Mesendoderm (in vitro differentiated cells): Measurements from ENCODE around the gene RTN3.

Source experiments
- DNase-seq: peaks from one replicate; pipeline ENCODE4 v3.0.0; 2013
- H2AK5ac ChIP-seq: 2 replicates; pipeline ENCODE4 v1.6.1; 2013; ENCODE audit warnings: low read length, inconsistent platforms
- H2BK120ac ChIP-seq: 2 replicates; pipeline ENCODE4 v1.6.1; 2013; ENCODE audit warnings: low read depth, mild to moderate bottlenecking, low read length, moderate library complexity, mixed read lengths
- H2BK15ac ChIP-seq: replicated peaks from 2 replicates; pipeline ENCODE4 v1.6.1; 2013; ENCODE audit warnings: low read depth, mild to moderate bottlenecking, moderate library complexity
- H2BK5ac ChIP-seq: 2 replicates; pipeline ENCODE4 v1.6.1; 2013; ENCODE audit warnings: low read length, inconsistent platforms
- H3K18ac ChIP-seq: 2 replicates; pipeline ENCODE4 v1.6.1; 2013; ENCODE audit warnings: mild to moderate bottlenecking, low read length, mixed read lengths
- H3K23ac ChIP-seq: one replicate; pipeline ENCODE4 v1.6.1; 2013; ENCODE audit warnings: low read length
- H3K27ac ChIP-seq: 2 replicates; pipeline ENCODE4 v1.5.1; 2013; ENCODE audit warnings: low read depth, mild to moderate bottlenecking, inconsistent platforms, low read length, moderate library complexity
- H3K27me3 ChIP-seq: 2 replicates; pipeline ENCODE4 v1.6.1; 2013; ENCODE audit warnings: low read length, control low read depth, mild to moderate bottlenecking, inconsistent platforms; ENCODE audit not compliant: insufficient read depth, poor library complexity
- H3K36me3 ChIP-seq: 2 replicates; pipeline ENCODE4 v1.6.1; 2013; ENCODE audit warnings: low read length, inconsistent platforms; ENCODE audit not compliant: control insufficient read depth, insufficient read depth
- H3K4ac ChIP-seq: one replicate; pipeline ENCODE4 v1.6.1; 2013; ENCODE audit warnings: low read depth, mild to moderate bottlenecking, low read length, moderate library complexity
- H3K4me1 ChIP-seq: 2 replicates; pipeline ENCODE4 v1.6.1; 2013; ENCODE audit warnings: low read depth, low read length, inconsistent platforms; ENCODE audit not compliant: control insufficient read depth
- H3K4me2 ChIP-seq: 2 replicates; pipeline ENCODE4 v1.6.1; 2013; ENCODE audit warnings: low read length
- H3K4me3 ChIP-seq: 2 replicates; pipeline ENCODE4 v1.5.1; 2013; ENCODE audit warnings: mild to moderate bottlenecking, low read length
- H3K56ac ChIP-seq: one replicate; pipeline ENCODE4 v1.6.1; 2013; ENCODE audit warnings: low read length
- H3K79me1 ChIP-seq: 2 replicates; pipeline ENCODE4 v1.6.1; 2013; ENCODE audit warnings: low read length, inconsistent platforms
- H3K79me2 ChIP-seq: 2 replicates; pipeline ENCODE4 v1.6.1; 2013; ENCODE audit warnings: mild to moderate bottlenecking, low read length; ENCODE audit not compliant: control insufficient read depth, insufficient read depth
- H3K9ac ChIP-seq: 2 replicates; pipeline ENCODE4 v1.6.1; 2013; ENCODE audit warnings: low read length, inconsistent platforms
- H4K5ac ChIP-seq: one replicate; pipeline ENCODE4 v1.6.1; 2013; ENCODE audit warnings: low read length
- H4K8ac ChIP-seq: one replicate; pipeline ENCODE4 v1.6.1; 2013; ENCODE audit warnings: low read depth, mild to moderate bottlenecking, control low read depth, low read length, moderate library complexity
- WGBS: extraction: QIAGEN DNeasy Blood & Tissue Kit; methylation state at CpG from one replicate; pipeline ENCODE4 v1.1.7; 2013; ENCODE audit warnings: low lambda C conversion rate, missing lambda C conversion rate; ENCODE audit not compliant: insufficient coverage; ENCODE audit errors: extremely low coverage; 5-methylcytosine and 5-hydroxymethylcytosine counted together

Gene RTN3

DNA sequence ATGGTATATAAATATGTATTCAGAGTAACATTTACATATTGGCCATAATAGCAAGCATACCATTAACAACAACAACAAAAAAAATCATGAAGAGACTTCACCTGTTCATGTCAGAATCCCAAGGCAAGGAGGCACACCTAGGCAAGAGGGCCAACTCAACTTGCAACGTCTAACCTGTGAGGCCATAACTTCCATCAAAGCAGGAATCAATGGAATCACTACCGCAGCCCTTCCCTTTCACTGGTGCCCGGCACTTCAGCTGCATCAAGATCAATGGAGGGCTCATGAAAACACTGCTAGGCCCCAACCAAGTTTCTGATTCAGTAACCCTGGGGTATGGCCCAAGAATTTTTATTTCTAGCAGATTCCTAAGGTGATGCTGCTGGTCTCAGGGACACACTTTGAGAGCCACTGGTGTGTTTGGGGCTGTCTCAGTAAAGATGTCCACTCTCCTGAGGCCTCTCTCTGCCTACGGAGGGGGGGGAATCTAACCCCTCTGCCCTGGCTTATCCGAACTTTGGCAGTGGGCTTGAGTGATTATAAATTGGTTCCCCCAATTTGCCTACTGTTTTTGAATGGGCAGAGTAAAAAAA lies 79.3 kb downstream of the RTN3 start:
- no peak overlapping the region for H4K5ac ChIP-seq
- no peak overlapping the region for H2AK5ac ChIP-seq
- no peaks in the 10 kb centered on the region for H3K27me3 ChIP-seq
- peak overlapping the region; percentile 99 for H3K9ac ChIP-seq
- no peak overlapping the region for H4K8ac ChIP-seq
- no peak overlapping the region for H2BK120ac ChIP-seq
- no CpG with 5 or more reads among the region's 5 CpGs for WGBS
- peaks cover 10% of the 10 kb centered on the region for H3K4me1 ChIP-seq
- H3K79me2 ChIP-seq, result peaks cover 27% of the 10 kb centered on the region
- H2BK5ac ChIP-seq, result no peak overlapping the region
- DNase-seq, result no peak
- H3K79me1 ChIP-seq, result peaks cover 4% of the 10 kb centered on the region
- no peak overlapping the region for H3K4me3 ChIP-seq
- H3K36me3 ChIP-seq, result no peaks in the 10 kb centered on the region
- peak overlapping the region; percentile 94 for H3K23ac ChIP-seq
- H3K27ac ChIP-seq, result no peak overlapping the region
- peak overlapping the region; percentile 64 for H3K4me2 ChIP-seq
- H3K56ac ChIP-seq, result peak overlapping the region; percentile 62
- no peak overlapping the region for H3K4ac ChIP-seq
- H2BK15ac ChIP-seq, result no peak overlapping the region
- no peak overlapping the region for H3K18ac ChIP-seq

DNA sequence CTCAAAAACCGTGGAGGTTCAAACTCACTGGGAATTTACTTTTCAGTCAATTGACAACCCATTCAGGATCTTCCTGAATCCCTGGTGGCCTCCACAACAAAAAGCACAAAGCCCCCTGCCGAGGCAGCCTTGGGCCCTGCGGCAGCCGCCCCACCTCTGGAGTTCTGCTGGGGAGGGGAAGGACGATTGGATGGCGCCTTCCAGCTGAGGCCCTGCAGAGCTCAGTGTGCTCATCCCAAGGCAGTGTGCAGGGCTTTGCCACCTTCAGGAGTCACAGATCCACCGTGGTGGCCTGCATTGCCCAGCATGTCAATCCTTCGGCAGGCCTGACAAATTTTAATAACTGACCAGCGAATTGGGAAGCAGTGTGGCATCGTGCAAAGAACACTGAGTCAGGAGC lies 79.9 kb downstream of the RTN3 start:
- H3K27ac ChIP-seq, result peak overlapping the region; percentile 99
- H4K5ac ChIP-seq, result no peak overlapping the region
- peak overlapping the region; percentile 98 for H3K56ac ChIP-seq
- H2BK120ac ChIP-seq, result no peak overlapping the region
- peaks cover 12% of the 10 kb centered on the region for H3K4me1 ChIP-seq
- H3K18ac ChIP-seq, result peak overlapping the region; percentile 61
- peak overlapping the region; percentile 99 for H3K9ac ChIP-seq
- peak overlapping the region; percentile 90 for H3K4me3 ChIP-seq
- no CpG with 5 or more reads among the region's 10 CpGs for WGBS
- H2BK15ac ChIP-seq, result no peak overlapping the region
- no peak overlapping the region for H4K8ac ChIP-seq
- H3K23ac ChIP-seq, result no peak overlapping the region
- H2AK5ac ChIP-seq, result peak overlapping the region; percentile 62
- peak; percentile 82 for DNase-seq
- H3K4me2 ChIP-seq, result peak overlapping the region; percentile 64
- H3K27me3 ChIP-seq, result no peaks in the 10 kb centered on the region
- H3K4ac ChIP-seq, result no peak overlapping the region
- peaks cover 32% of the 10 kb centered on the region for H3K79me2 ChIP-seq
- H2BK5ac ChIP-seq, result no peak overlapping the region
- H3K36me3 ChIP-seq, result no peaks in the 10 kb centered on the region
- H3K79me1 ChIP-seq, result peaks cover 6% of the 10 kb centered on the region

DNA sequence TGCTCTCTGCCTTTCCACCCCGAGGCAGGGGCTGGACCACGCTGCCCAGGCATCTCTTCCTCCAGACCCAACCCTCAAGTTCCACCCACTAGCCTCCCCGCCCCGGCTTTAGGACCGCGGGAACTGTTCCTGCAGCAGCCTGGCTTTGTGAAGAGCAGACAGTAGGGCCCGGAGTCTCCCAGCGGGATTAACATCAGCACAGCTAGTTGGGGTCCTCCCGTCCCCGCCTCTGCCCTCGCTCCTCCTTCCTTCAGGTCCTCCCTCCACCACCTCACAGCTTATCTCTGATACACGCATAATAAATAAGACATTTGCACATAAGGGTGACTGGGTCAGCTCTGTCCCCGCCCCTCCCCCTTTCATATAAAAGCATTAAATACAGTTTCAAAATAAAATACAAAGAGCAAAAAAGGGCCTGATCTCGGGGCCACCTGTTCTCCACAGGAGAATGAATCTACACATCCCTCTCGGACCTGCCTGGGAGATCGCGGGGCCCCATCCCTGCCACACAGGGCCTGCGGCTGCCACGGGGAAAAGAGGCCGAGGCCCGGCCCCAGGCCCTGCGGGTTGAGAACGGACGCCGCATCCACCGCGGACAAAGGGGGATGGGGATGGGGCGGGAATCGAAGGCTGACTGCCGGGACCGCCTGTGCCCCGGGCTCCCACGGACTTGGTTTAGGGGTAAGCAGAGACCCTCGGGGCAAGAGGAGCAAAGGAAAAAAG lies 80.8 kb downstream of the RTN3 start:
- Histone ChIP-seq H3K56ac (peak overlapping the region; percentile 98), H3K4ac (peak overlapping the region; percentile 99), H3K79me2 (peaks cover 41% of the 10 kb centered on the region), H3K23ac (no peak overlapping the region), H3K4me1 (peaks cover 14% of the 10 kb centered on the region), H3K4me2 (peak overlapping the region; percentile 64), H4K5ac (no peak overlapping the region), H2BK120ac (peak overlapping the region; percentile 34), H3K36me3 (no peaks in the 10 kb centered on the region), H2AK5ac (no peak overlapping the region), H3K27me3 (no peaks in the 10 kb centered on the region), H3K4me3 (peak overlapping the region; percentile 90), H3K27ac (peak overlapping the region; percentile 99), H2BK15ac (no peak overlapping the region), H2BK5ac (no peak overlapping the region), H4K8ac (no peak overlapping the region), H3K18ac (peak overlapping the region; percentile 99), H3K79me1 (peaks cover 6% of the 10 kb centered on the region), H3K9ac (peak overlapping the region; percentile 99)
- DNase-seq, result peak; percentile 95
- no CpG with 5 or more reads among the region's 34 CpGs for WGBS

DNA sequence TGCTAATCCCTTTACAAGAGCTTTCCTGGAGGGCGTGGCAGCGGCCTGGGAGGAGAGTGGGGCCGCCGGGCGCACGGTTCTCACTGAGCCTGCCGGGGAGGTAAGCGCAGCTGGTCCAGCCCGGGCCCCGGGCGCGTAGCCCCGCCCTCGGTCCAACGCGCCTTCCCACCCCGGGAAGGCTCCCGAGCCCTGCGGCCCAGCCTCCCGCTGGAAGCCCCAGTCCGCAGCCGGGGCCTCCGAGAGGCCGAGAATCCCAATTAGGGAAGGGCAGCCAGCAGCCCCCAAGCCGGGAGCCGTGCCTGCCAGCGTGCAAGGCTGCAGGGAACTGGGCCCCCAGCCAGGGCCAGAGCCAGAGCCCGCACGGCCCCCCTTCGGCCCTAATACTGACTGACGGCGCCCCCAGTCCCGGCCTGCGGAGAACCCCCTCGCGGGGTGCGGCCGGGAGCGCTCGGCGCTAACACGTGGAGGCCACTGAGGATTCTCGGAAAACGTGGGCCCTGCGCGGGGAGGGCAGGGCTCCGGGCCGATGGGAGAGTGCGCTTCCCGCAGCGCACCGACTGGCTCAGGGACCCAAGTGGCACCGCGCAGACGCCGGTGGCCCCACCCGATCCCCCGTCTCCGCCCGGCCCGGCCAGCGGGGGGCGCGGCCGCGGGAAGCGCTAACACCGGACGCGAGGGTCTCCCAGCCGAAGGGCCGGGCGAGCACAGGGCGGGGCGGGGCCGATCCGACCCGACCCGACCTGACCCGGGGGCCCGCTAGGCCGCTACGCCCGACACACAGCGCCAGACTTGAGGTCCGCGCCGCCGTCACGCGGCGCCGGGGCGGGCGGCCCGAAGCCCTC lies 81.6 kb downstream of the RTN3 start:
- Histone ChIP-seq H4K5ac (no peak overlapping the region), H2BK15ac (no peak overlapping the region), H3K18ac (peak overlapping the region; percentile 99), H2BK120ac (peak overlapping the region; percentile 66), H3K4me1 (peaks cover 14% of the 10 kb centered on the region), H2AK5ac (no peak overlapping the region), H2BK5ac (peak overlapping the region; percentile 95), H3K23ac (peak overlapping the region; percentile 100), H3K56ac (peak overlapping the region; percentile 98), H3K4me3 (peak overlapping the region; percentile 90), H3K79me1 (peaks cover 6% of the 10 kb centered on the region), H3K4ac (peak overlapping the region; percentile 99), H3K79me2 (peaks cover 45% of the 10 kb centered on the region), H3K27me3 (no peaks in the 10 kb centered on the region), H3K9ac (peak overlapping the region; percentile 99), H3K4me2 (peak overlapping the region; percentile 72), H3K36me3 (no peaks in the 10 kb centered on the region), H4K8ac (no peak overlapping the region), H3K27ac (peak overlapping the region; percentile 99)
- peak; percentile 80 for DNase-seq
- no CpG with 5 or more reads among the region's 96 CpGs for WGBS

DNA sequence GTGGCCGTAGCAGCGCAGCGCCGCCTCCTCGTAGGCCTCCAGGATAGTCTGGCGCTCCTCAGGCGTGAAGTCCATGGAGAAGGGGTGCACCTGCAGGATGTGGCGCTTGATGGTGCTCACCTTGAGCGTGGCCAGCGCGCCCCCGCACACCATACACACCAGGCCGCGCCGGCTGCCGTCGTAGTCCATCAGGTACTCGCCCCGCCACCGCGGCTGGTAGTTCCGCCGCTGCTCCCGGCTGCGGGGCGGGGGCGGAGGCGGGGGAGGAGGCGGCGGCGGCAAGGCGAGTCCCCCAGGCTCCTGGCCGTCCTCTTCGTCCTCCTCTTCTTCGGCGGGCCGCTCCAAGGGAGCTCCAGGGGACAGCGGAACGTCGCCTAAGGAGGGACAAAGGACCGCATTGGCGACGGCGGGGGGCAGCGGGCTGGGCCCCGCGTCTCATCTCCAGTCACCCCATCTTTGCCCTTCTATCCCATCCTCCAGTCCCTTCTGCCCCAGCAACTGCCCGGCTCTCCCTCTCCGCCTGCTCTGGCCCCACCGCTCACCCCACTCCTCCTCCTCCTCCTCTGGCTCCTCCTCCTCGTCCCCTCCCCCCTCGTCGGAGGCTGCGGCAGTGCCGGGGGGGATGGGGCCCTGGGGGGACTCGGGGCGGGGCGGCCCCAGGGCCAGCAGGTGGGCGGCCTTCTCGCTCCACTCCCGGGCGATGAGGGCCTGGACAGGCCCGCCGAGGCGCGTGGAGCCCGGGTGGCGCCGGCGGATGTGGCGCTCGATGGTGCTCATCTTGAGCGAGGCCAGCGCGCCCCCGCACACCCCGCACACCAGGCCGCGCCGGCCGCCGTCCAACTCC lies 82.4 kb downstream of the RTN3 start:
- peak overlapping the region; percentile 99 for H3K18ac ChIP-seq
- peak overlapping the region; percentile 90 for H3K4me3 ChIP-seq
- no peak overlapping the region for H4K5ac ChIP-seq
- peak; percentile 88 for DNase-seq
- peaks cover 6% of the 10 kb centered on the region for H3K79me1 ChIP-seq
- no peak overlapping the region for H4K8ac ChIP-seq
- peak overlapping the region; percentile 95 for H2BK5ac ChIP-seq
- no peak overlapping the region for H2BK15ac ChIP-seq
- peak overlapping the region; percentile 99 for H3K9ac ChIP-seq
- no peaks in the 10 kb centered on the region for H3K36me3 ChIP-seq
- H3K4ac ChIP-seq, result peak overlapping the region; percentile 74
- peak overlapping the region; percentile 100 for H3K23ac ChIP-seq
- peak overlapping the region; percentile 99 for H3K27ac ChIP-seq
- no peak overlapping the region for H2AK5ac ChIP-seq
- H3K56ac ChIP-seq, result peak overlapping the region; percentile 98
- peak overlapping the region; percentile 72 for H3K4me2 ChIP-seq
- peaks cover 45% of the 10 kb centered on the region for H3K79me2 ChIP-seq
- H3K27me3 ChIP-seq, result no peaks in the 10 kb centered on the region
- peaks cover 14% of the 10 kb centered on the region for H3K4me1 ChIP-seq
- H2BK120ac ChIP-seq, result no peak overlapping the region
- no CpG with 5 or more reads among the region's 82 CpGs for WGBS
